ENCODE results near the gene GNPTAB.
A peak's percentile ranks its signal among the peaks of the same experiment; 100 is the strongest.

DNA sequence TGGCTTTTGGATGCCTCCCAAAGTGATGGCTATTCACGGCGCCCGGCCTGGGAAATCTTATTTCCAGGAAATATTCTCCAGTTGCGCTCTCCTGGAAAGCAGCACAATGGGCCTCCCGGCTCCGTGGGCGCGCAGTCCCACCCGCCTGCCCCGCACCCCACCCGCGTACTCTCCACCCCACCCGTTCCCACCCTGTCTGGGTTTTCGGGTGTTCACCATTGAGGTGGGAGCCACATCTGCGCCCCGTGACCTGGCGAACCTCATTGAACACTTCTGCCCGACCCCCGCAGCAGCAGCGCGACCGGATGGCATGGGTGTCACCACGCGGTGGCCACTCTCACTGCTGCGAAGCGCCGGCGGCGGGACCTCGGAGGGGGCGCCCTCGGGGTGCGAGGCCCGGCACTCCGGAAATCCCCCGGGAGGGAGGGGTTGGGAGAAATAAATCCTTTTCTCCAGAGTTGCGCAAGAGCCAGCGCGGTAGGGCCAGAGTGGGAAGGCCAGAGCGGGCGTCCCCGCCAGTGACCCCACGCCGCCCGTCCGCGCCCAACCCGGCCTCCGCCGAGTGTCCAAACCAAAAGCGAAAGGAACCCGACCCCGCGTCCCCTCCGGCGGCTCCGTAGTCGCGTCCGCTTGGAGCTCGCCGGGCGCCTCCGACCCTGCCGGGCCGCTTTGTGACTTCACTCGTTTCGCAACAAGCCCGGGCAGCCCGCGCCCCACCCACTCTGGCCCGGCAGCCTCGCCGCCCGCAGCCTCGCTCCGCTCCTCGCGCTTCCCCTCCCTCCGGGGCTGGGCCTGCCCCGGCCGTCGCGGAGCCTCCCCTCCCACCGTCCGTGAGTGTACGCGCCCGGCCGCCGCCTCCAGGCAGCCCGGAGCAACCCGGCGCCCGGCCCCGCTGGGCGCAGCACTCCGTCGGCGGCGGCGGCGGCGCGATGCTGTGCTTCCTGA is 46.4 kb upstream of the GNPTAB start, which contains the start of gene DRAM1:
- TF ChIP-seq, protein P1, sequence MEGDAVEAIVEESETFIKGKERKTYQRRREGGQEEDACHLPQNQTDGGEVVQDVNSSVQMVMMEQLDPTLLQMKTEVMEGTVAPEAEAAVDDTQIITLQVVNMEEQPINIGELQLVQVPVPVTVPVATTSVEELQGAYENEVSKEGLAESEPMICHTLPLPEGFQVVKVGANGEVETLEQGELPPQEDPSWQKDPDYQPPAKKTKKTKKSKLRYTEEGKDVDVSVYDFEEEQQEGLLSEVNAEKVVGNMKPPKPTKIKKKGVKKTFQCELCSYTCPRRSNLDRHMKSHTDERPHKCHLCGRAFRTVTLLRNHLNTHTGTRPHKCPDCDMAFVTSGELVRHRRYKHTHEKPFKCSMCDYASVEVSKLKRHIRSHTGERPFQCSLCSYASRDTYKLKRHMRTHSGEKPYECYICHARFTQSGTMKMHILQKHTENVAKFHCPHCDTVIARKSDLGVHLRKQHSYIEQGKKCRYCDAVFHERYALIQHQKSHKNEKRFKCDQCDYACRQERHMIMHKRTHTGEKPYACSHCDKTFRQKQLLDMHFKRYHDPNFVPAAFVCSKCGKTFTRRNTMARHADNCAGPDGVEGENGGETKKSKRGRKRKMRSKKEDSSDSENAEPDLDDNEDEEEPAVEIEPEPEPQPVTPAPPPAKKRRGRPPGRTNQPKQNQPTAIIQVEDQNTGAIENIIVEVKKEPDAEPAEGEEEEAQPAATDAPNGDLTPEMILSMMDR (IDR thresholded peaks at IDR 0.05): no peak
- peak; percentile 71 to 88 for TF ChIP-seq POLR2A (IDR thresholded peaks at IDR 0.05)

All from sigmoid colon (tissue), 3 donors.